RWPE2 (cell line): ENCODE results near the gene PCSK1.

Source experiments
- ATAC-seq: fragments of 200-7000 bp; cut with Tn5 transposase; 3 replicates; pipeline ENCODE4 v1.9.1; 2021; ENCODE audit warnings: low read depth
- DNase-seq: peaks from one replicate; pipeline ENCODE4 v3.0.0-alpha.2; 2020; ENCODE audit warnings: low spot score
- H3K27ac ChIP-seq: fragments of 450-650 bp; 2 replicates; pipeline ENCODE4 v1.5.1; 2017; ENCODE audit warnings: mild to moderate bottlenecking; ENCODE audit not compliant: poor library complexity, severe bottlenecking
- H3K27me3 ChIP-seq: fragments of 250-450 bp; sonication (Bioruptor Pico); 2 replicates; pipeline ENCODE4 v1.5.1; 2021; ENCODE audit warnings: mild to moderate bottlenecking, moderate library complexity; ENCODE audit not compliant: insufficient read depth, poor library complexity, severe bottlenecking
- H3K36me3 ChIP-seq: fragments of 250-450 bp; sonication (Bioruptor Pico); 2 replicates; pipeline ENCODE4 v1.5.1; 2020; ENCODE audit warnings: low read depth, mild to moderate bottlenecking, moderate library complexity
- H3K4me1 ChIP-seq: fragments of 250-450 bp; sonication (Bioruptor Pico); 2 replicates; pipeline ENCODE4 v1.5.1; 2021; ENCODE audit warnings: mild to moderate bottlenecking, moderate library complexity; ENCODE audit not compliant: insufficient read depth, poor library complexity, severe bottlenecking
- H3K4me3 ChIP-seq: fragments of 250-450 bp; sonication (Bioruptor Pico); 2 replicates; pipeline ENCODE4 v1.5.1; 2021; ENCODE audit warnings: mild to moderate bottlenecking, moderate library complexity; ENCODE audit not compliant: severe bottlenecking
- H3K9me3 ChIP-seq: fragments of 250-450 bp; sonication (Bioruptor Pico); 2 replicates; pipeline ENCODE4 v1.5.1; 2021; ENCODE audit warnings: mild to moderate bottlenecking, moderate library complexity; ENCODE audit not compliant: severe bottlenecking
- TF ChIP-seq, protein P1 (sequence below): fragments of 450-650 bp; IDR thresholded peaks from one replicate; pipeline ENCODE4 v1.5.1; 2017; ENCODE audit warnings: mild to moderate bottlenecking, moderate library complexity; ENCODE audit not compliant: poor library complexity, severe bottlenecking

The PCSK1 gene

DNA sequence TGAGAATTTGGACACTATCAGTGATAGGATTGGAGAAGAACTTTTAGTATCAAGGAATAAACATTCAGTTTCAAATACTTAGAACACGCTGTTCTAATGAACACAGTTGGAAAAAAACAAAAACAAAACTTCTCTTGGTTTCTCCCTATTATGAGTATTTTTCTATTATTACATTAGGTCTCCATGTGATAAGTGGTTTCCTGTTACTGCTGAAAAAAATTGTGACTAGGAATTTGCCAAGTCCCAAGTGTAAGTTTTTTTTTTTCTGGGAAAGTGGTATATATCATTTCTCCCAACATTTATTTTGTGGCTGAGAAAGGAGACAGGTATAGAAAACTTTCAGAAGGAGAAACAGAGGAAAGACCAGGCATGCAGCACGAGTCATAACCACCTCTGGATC, 41.1 kb downstream of the PCSK1 start:
- TF ChIP-seq, protein P1, sequence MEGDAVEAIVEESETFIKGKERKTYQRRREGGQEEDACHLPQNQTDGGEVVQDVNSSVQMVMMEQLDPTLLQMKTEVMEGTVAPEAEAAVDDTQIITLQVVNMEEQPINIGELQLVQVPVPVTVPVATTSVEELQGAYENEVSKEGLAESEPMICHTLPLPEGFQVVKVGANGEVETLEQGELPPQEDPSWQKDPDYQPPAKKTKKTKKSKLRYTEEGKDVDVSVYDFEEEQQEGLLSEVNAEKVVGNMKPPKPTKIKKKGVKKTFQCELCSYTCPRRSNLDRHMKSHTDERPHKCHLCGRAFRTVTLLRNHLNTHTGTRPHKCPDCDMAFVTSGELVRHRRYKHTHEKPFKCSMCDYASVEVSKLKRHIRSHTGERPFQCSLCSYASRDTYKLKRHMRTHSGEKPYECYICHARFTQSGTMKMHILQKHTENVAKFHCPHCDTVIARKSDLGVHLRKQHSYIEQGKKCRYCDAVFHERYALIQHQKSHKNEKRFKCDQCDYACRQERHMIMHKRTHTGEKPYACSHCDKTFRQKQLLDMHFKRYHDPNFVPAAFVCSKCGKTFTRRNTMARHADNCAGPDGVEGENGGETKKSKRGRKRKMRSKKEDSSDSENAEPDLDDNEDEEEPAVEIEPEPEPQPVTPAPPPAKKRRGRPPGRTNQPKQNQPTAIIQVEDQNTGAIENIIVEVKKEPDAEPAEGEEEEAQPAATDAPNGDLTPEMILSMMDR, result no peak
- Histone ChIP-seq H3K9me3 (no peaks in the 10 kb centered on the region), H3K4me1 (no peaks in the 10 kb centered on the region), H3K27ac (no peak overlapping the region), H3K4me3 (no peak overlapping the region), H3K36me3 (no peaks in the 10 kb centered on the region), H3K27me3 (no peaks in the 10 kb centered on the region)
- DNase-seq, result no peak
- ATAC-seq, result no peak

DNA sequence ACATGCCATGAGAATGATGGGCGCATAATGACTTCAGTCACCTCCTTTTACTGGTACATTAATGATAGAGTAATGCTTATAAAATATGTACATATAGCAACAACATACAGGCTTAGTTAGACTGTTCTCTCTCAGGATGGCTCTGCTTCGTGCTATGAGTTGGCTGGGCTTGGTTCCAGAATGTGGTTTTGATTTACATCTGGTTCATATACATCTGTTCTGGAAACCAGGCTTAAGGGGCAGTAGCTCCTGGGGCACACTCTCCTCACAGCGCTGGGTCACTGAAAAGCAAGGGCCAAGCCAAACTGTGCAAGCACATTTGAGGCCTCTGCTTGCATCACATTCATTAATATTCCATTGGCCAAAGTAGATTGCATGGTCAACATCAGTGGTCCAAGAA, 44.9 kb downstream of the PCSK1 start:
- DNase-seq, result no peak
- Histone ChIP-seq H3K4me3 (no peak overlapping the region), H3K27me3 (no peaks in the 10 kb centered on the region), H3K4me1 (peaks cover 3% of the 10 kb centered on the region), H3K9me3 (no peaks in the 10 kb centered on the region), H3K36me3 (no peaks in the 10 kb centered on the region), H3K27ac (no peak overlapping the region)
- TF ChIP-seq, protein P1, result no peak
- no peak for ATAC-seq

DNA sequence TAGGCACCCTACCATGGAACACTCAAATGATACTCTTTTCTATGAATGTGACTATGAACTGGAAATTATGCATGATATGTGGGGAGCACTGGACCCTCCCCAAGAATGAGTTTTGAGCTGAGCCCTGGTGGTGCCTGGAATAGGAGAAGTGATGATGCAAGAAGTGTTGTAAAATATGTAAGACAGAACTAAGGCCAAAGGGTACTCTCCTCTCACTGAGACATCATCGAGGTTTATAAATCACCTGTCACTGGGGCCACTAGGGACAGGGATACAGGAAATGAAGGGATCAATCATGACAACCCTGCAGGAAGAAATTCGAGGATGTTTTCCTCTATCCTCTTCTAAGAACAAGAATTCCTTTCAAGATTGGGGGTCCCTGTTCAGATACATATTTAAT, 45.4 kb downstream of the PCSK1 start:
- peaks cover 3% of the 10 kb centered on the region for H3K4me1 ChIP-seq
- no peak for ATAC-seq

DNA sequence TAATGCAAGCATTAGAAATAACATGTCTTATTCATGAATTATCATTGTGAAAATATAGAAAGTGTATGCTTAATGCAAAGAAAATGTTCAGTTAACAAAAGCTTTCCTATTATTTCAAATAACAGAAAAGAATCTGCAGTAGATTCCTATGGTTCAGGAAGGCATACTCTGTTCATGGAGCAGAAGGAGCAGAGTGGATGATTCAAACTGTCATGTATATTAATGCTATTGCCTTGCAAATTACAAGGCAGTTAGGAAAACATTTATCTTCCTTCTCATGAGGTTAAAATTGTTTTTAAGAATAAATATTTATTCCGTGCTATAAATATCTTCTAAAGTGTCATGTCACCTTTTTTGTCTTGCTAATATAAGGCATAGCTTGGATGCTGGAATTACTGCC, 47.5 kb downstream of the PCSK1 start:
- TF ChIP-seq, protein P1, result no peak
- H3K27me3 ChIP-seq, result no peaks in the 10 kb centered on the region
- H3K9me3 ChIP-seq, result no peaks in the 10 kb centered on the region
- peaks cover 3% of the 10 kb centered on the region for H3K4me1 ChIP-seq
- H3K36me3 ChIP-seq, result no peaks in the 10 kb centered on the region
- no peak overlapping the region for H3K27ac ChIP-seq
- ATAC-seq, result no peak
- H3K4me3 ChIP-seq, result no peak overlapping the region
- no peak for DNase-seq

More for the DNA sequence above, 45.4 kb downstream of the PCSK1 start:
- H3K27ac ChIP-seq, result no peak overlapping the region
- no peaks in the 10 kb centered on the region for H3K36me3 ChIP-seq
- no peak overlapping the region for H3K4me3 ChIP-seq
- H3K27me3 ChIP-seq, result no peaks in the 10 kb centered on the region
- DNase-seq, result no peak
- TF ChIP-seq, protein P1, result no peak
- H3K9me3 ChIP-seq, result no peaks in the 10 kb centered on the region

DNA sequence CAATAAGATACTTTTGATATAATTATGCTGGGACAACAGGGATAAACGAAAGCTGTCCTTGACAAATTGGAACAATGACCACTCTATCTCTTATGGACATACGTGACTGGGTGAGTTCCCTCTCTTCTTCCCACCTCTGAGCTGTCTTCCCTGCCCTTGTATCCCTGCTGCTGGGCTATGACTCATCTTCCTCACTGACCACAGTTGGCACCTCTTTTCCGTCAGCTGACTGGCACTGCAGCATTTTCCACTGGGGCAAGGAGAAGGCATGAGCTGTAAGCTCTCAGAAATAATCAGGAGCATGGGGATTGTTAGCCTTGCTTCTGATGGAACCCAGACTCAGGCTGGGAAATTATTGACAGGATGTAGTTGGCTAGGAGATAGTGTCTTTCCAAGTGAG, 48.7 kb downstream of the PCSK1 start:
- H3K27ac ChIP-seq, result no peak overlapping the region
- H3K27me3 ChIP-seq, result no peaks in the 10 kb centered on the region
- no peak overlapping the region for H3K4me3 ChIP-seq
- peaks cover 3% of the 10 kb centered on the region for H3K4me1 ChIP-seq
- no peaks in the 10 kb centered on the region for H3K9me3 ChIP-seq
- no peaks in the 10 kb centered on the region for H3K36me3 ChIP-seq
- ATAC-seq (peak; percentile 100), DNase-seq (peak; percentile 86)
- TF ChIP-seq, protein P1, result no peak
